Measurements from ENCODE around the gene CUX1.
A peak's percentile ranks its signal among the peaks of the same experiment; 100 is the strongest.
"Not testable (repeated sequence)": the region's sequence is repeated elsewhere in the genome, so short reads cannot be mapped to it uniquely, and the experiment has no call there.

The CUX1 gene

DNA sequence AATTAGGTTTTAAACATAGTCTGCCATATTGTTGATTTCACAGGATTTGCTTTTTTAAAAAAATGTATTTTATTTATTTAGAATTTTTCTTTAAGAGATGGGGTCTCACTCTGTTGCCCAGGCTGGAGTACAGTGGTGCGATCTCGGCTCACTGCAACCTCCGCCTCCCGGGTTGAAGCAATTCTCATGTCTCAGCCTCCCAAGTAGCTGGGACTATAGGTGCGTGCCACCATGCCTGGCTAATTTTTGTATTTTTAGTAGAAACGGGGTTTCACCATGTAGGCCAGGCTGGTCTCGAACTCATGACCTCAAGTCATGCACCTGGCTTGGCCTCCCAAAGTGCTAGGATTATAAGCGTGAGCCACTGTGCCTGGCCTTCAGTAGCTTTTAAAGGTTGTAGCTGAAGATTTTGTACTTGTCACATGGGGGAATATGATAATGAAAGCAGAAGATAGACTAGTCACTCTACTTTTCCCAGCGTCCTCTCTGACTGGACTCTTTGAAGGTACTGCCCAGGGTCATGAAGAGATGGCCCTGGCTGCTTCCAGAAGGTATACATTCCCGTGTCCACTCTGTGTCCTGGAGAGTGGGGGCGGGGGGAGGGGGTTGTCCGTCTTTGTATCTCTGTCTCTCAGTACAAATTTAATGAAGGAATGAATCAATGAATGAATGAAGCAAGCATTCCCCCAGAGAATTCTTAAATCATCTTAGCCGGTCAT, 194.8 kb downstream of the CUX1 start:
- not testable (repeated sequence) for H3K4me1 Mint-ChIP-seq (ENCODE audit: low read depth in 2 of 2); DNase-seq; H3K9me3 Mint-ChIP-seq; H3K4me3 Mint-ChIP-seq; H3K27me3 Mint-ChIP-seq; ATAC-seq (replicated peaks); H3K27ac Mint-ChIP-seq; H3K36me3 Mint-ChIP-seq (ENCODE audit: insufficient read depth)

GRCh38 chr7:102012941-102013461, 195.6 kb downstream of the CUX1 start:
- ATAC-seq (replicated peaks) (no peak), DNase-seq (no peak)
- no peaks in the 10 kb centered on the region for H3K27me3 Mint-ChIP-seq
- H3K36me3 Mint-ChIP-seq (ENCODE audit: insufficient read depth): peaks cover 8% of the 10 kb centered on the region
- no peak overlapping the region for H3K27ac Mint-ChIP-seq
- peaks cover 1 to 8% of the 10 kb centered on the region in 2 donors for H3K4me1 Mint-ChIP-seq (ENCODE audit: low read depth in 2 of 2)
- H3K4me3 Mint-ChIP-seq: no peak overlapping the region
- H3K9me3 Mint-ChIP-seq: no peaks in the 10 kb centered on the region

GRCh38 chr7:102018876-102019275, 201.4 kb downstream of the CUX1 start:
- H3K27ac Mint-ChIP-seq: peak overlapping the region in 1 of 2 donors; percentile 28

DNA sequence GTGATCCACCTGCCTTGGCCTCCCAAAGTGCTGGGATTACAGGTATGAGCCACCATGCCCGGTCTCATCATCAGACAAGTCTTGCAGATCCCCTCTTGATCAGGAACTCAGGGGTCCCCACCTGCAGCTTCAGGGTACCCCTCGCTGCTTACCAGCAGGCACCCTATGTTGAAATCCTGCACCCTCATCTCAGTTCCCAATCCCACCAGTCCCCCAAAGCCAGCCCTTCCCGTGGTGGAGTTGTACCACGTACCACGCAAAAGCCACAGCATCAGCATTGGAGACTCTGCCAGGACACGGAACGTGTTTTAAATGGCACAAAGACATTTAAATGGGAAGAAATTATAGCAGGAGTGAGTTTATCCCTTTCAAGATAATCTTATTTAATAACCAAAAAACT, 202.0 kb downstream of the CUX1 start:
- no peak overlapping the region for H3K4me3 Mint-ChIP-seq

More at GRCh38 chr7:102018876-102019275, 201.4 kb downstream of the CUX1 start:
- ATAC-seq (replicated peaks): no peak
- Mint-ChIP-seq H3K4me3 (no peak overlapping the region), H3K27me3 (no peaks in the 10 kb centered on the region), H3K9me3 (no peaks in the 10 kb centered on the region), H3K36me3 (ENCODE audit: insufficient read depth) (peaks cover 2% of the 10 kb centered on the region), H3K4me1 (ENCODE audit: low read depth in 2 of 2) (peaks cover 1 to 6% of the 10 kb centered on the region in 2 donors)
- DNase-seq: no peak

DNA sequence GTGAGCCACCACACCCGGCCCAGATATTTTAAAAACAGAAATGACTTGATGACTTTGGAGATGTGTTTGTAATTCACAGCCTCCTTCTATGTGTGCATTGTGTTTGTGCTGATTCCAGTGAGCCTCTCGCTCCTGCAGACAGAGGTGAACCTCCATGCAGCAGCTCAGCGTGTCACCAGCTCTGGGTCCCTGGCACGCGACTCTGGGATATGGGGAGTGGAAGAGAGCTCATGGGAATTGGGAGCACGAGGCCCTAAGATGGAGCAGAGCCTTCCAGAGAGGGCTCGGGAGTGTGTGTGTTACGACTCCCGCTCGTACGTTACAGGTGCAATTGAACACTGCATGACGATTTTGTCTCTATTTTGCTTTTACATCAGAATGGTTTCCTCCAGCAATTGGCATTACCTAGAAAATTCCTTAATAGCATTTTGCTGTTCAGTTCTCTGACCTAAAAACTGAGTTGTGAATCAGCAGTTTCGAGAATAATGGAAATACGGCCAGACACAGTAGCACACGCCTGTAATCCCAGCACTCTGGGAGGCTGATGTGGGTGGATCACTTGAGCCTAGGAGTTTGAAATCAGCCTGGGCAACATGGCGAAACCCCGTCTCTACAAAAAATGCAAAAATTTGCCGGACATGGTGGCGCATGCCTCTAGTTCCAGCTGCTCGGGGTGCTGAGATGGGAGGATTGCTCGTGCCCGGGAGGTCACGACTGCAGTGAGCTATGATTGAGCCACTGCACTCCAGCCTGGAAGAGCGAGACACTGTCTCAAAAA, 204.6 kb downstream of the CUX1 start:
- ATAC-seq (replicated peaks) (no peak), DNase-seq (no peak)
- peak overlapping the region in 1 of 2 donors; percentile 23 for H3K27ac Mint-ChIP-seq
- H3K9me3 Mint-ChIP-seq: no peaks in the 10 kb centered on the region
- no peaks in the 10 kb centered on the region for H3K36me3 Mint-ChIP-seq (ENCODE audit: insufficient read depth)
- peaks cover 3 to 6% of the 10 kb centered on the region in 2 donors for H3K4me1 Mint-ChIP-seq (ENCODE audit: low read depth in 2 of 2)
- H3K27me3 Mint-ChIP-seq: no peaks in the 10 kb centered on the region
- H3K4me3 Mint-ChIP-seq: no peak overlapping the region

More for the DNA sequence above, 202.0 kb downstream of the CUX1 start:
- Mint-ChIP-seq H3K36me3 (ENCODE audit: insufficient read depth) (peaks cover 2% of the 10 kb centered on the region), H3K27me3 (no peaks in the 10 kb centered on the region), H3K9me3 (no peaks in the 10 kb centered on the region), H3K27ac (no peak overlapping the region), H3K4me1 (ENCODE audit: low read depth in 2 of 2) (peaks cover 4 to 6% of the 10 kb centered on the region in 2 donors)
- ATAC-seq (replicated peaks) (no peak), DNase-seq (no peak)

- Mint-ChIP-seq H3K27ac (peak overlapping the region in 1 of 2 donors; percentile 2), H3K9me3 (no peaks in the 10 kb centered on the region), H3K36me3 (ENCODE audit: insufficient read depth) (peaks cover 2% of the 10 kb centered on the region), H3K27me3 (no peaks in the 10 kb centered on the region), H3K4me1 (ENCODE audit: low read depth in 2 of 2) (peaks cover 3 to 6% of the 10 kb centered on the region in 2 donors), H3K4me3 (no peak overlapping the region)
- DNase-seq: no peak
- ATAC-seq (replicated peaks): no peak
Observed at GRCh38 chr7:102024005-102024768, 206.8 kb downstream of the CUX1 start.

- DNase-seq (no peak), ATAC-seq (replicated peaks) (no peak)
- H3K27ac Mint-ChIP-seq: peak overlapping the region in 1 of 2 donors; percentile 2
- H3K4me3 Mint-ChIP-seq: no peak overlapping the region
- peaks cover 3 to 6% of the 10 kb centered on the region in 2 donors for H3K4me1 Mint-ChIP-seq (ENCODE audit: low read depth in 2 of 2)
- H3K27me3 Mint-ChIP-seq: no peaks in the 10 kb centered on the region
- no peaks in the 10 kb centered on the region for H3K9me3 Mint-ChIP-seq
- H3K36me3 Mint-ChIP-seq (ENCODE audit: insufficient read depth): peaks cover 5% of the 10 kb centered on the region
Observed at GRCh38 chr7:102024769-102025391, 207.5 kb downstream of the CUX1 start.

DNA sequence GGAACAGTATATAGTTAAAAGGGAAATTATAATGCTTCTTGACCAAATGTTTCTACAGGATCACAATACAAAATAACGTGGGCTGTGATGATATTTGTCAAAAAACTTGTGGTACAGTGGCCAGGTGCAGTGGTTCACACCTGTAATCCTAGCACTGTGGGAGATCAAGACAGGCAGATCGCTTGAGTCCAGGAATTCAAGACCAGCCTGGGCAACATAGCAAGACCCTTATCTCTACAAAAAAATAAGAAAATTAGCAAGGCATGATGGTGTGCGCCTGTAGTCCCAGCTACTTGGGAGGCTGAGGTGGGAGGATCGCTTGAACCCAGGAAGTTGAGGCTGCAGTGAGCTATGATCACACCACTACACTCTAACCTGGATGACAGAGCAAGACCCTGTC, 208.4 kb downstream of the CUX1 start:
- not testable (repeated sequence) for H3K4me1 Mint-ChIP-seq (ENCODE audit: low read depth in 2 of 2); H3K27me3 Mint-ChIP-seq; H3K27ac Mint-ChIP-seq; ATAC-seq (replicated peaks); DNase-seq; H3K4me3 Mint-ChIP-seq; H3K36me3 Mint-ChIP-seq (ENCODE audit: insufficient read depth); H3K9me3 Mint-ChIP-seq

DNA sequence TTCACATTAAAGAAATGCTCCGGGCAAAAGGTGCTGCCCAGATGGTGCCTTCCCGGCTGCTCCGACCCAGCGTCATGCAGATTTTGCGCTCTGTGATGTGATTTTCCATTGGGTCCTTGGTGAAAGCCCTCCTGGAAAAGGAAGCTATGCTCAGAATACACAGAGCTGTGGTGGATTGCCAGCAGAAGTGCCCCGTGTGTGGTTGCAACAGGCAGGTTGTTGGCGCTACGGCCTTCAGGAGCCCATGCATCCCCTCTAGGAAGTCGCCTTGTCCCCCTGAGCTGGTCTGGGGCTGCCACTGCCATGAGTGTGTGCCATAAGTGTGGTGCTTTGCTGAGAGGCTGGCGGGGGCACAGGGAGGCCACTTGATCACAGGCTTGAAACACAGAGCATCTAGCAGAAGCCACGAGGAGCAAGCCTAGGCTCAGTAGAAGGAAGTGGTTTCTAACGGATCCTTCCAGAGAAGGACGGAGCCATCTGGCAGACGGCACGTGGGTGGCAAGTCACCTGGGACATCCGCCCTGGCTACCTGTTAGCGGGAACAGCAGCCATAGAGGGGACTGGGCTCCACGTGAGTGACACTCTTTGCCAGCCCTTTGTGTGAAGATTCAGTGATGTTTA, 210.9 kb downstream of the CUX1 start:
- no peaks in the 10 kb centered on the region for H3K27me3 Mint-ChIP-seq
- ATAC-seq (replicated peaks) (no peak), DNase-seq (no peak)
- peaks cover 11% of the 10 kb centered on the region for H3K36me3 Mint-ChIP-seq (ENCODE audit: insufficient read depth)
- no peak overlapping the region for H3K4me3 Mint-ChIP-seq
- H3K27ac Mint-ChIP-seq: no peak overlapping the region
- H3K4me1 Mint-ChIP-seq (ENCODE audit: low read depth in 2 of 2): peaks cover 0 to 3% of the 10 kb centered on the region in 2 donors
- H3K9me3 Mint-ChIP-seq: no peaks in the 10 kb centered on the region

GRCh38 chr7:102029616-102030015, 212.2 kb downstream of the CUX1 start:
- ATAC-seq (replicated peaks): no peak
- peaks cover 11% of the 10 kb centered on the region for H3K36me3 Mint-ChIP-seq (ENCODE audit: insufficient read depth)

DNA sequence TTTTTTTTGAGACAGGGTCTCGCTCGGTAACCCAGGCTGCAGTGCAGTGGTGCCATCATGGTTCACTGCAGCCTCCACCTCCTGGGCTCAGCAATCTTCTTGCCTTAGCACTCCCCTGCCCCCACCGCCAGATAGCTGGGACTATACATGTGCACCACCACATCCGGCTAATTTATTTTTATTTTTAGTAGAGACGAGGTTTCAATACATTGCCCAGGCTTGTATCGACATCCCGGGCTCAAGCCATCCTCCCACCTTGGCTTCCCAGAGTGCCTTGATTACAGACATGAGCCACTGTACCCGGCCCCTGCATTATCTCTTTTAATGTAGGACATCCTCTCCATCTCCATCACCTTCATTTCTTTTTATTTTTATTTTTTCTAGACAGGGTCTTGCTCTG, 213.3 kb downstream of the CUX1 start:
- Mint-ChIP-seq H3K36me3 (ENCODE audit: insufficient read depth) (peaks cover 11% of the 10 kb centered on the region), H3K4me3 (no peak overlapping the region), H3K9me3 (no peaks in the 10 kb centered on the region), H3K4me1 (ENCODE audit: low read depth in 2 of 2) (no peaks in the 10 kb centered on the region), H3K27me3 (no peaks in the 10 kb centered on the region), H3K27ac (no peak overlapping the region)
- no peak for DNase-seq
- ATAC-seq (replicated peaks): no peak

More at GRCh38 chr7:102029616-102030015, 212.2 kb downstream of the CUX1 start:
- no peak overlapping the region for H3K27ac Mint-ChIP-seq
- H3K9me3 Mint-ChIP-seq: no peaks in the 10 kb centered on the region
- no peak for DNase-seq
- H3K27me3 Mint-ChIP-seq: no peaks in the 10 kb centered on the region
- H3K4me1 Mint-ChIP-seq (ENCODE audit: low read depth in 2 of 2): no peaks in the 10 kb centered on the region
- H3K4me3 Mint-ChIP-seq: no peak overlapping the region

- no peak overlapping the region for H3K4me3 Mint-ChIP-seq
Observed at GRCh38 chr7:102036958-102037357, 219.5 kb downstream of the CUX1 start.

More at GRCh38 chr7:102036958-102037357, 219.5 kb downstream of the CUX1 start:
- Mint-ChIP-seq H3K27ac (no peak overlapping the region), H3K36me3 (ENCODE audit: insufficient read depth) (no peaks in the 10 kb centered on the region), H3K27me3 (no peaks in the 10 kb centered on the region), H3K9me3 (no peaks in the 10 kb centered on the region), H3K4me1 (ENCODE audit: low read depth in 2 of 2) (peaks cover 2 to 10% of the 10 kb centered on the region in 2 donors)
- DNase-seq: no peak
- no peak for ATAC-seq (replicated peaks)

All from effector memory CD8-positive, alpha-beta T cell (primary cell).